GM13977 (cell line): ENCODE results near the gene RAB7B.

Experiments
- DNase-seq: peaks from one replicate; pipeline ENCODE4 v3.0.0; 2012; ENCODE audit warnings: low spot score
- in situ Hi-C: fragments of 300-500 bp; cut with MboI; formaldehyde crosslinking; loops from one replicate; pipeline ENCODE4 v1.12.0; 2022; ENCODE audit warnings: low sequenced_read_pairs, low pct_unique_long_range_greater_than_20kb, mixed read lengths, inconsistent platforms; ENCODE audit not compliant: unreplicated experiment
- TF ChIP-seq, protein P1 (sequence below): IDR thresholded peaks from 2 replicates; pipeline ENCODE4 v1.5.1; 2012; ENCODE audit warnings: mild to moderate bottlenecking, control low read depth; ENCODE audit not compliant: insufficient read depth; ENCODE audit errors: extremely low read depth, missing control alignments

Gene RAB7B

DNA sequence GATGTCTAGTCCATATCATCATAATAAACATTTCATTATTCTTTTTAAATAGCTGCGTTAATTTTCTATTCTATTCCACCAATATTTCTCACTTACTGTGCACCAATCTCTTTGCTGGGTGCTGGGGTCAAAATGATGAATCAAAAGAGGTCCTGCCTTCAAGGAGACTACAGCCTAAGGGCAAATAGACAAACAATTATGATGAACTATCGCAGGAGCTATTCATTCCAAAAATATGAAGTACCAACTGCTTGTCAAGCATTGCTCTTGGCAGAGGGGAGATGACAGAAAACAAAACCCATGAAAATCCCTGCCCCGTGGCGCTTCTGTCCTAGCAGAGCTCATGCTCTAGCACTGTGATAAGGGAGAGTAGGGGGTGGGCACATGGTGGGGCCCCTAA, 31.1 kb downstream of the RAB7B start:
- no peak for DNase-seq
- in situ Hi-C loops = no loop called here

DNA sequence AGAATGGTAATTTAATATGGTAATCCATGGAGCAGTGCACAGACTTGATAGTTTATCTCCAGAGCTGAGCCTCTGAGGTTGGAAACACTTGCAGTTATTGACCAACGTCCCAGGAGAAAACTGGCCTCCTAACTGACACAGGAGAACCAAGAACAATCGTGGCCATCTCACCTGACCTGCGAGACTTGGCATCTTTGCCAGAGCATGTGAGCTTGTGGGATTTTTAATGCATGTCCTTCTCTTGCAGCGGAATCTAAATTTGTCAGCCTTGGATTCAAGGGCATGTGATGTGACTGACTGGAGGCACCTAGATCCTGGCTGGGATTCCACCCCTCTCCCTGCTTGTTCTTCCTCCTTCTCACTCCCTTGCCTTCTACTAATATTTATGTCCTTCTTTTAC, 32.1 kb downstream of the RAB7B start:
- TF ChIP-seq, protein P1, sequence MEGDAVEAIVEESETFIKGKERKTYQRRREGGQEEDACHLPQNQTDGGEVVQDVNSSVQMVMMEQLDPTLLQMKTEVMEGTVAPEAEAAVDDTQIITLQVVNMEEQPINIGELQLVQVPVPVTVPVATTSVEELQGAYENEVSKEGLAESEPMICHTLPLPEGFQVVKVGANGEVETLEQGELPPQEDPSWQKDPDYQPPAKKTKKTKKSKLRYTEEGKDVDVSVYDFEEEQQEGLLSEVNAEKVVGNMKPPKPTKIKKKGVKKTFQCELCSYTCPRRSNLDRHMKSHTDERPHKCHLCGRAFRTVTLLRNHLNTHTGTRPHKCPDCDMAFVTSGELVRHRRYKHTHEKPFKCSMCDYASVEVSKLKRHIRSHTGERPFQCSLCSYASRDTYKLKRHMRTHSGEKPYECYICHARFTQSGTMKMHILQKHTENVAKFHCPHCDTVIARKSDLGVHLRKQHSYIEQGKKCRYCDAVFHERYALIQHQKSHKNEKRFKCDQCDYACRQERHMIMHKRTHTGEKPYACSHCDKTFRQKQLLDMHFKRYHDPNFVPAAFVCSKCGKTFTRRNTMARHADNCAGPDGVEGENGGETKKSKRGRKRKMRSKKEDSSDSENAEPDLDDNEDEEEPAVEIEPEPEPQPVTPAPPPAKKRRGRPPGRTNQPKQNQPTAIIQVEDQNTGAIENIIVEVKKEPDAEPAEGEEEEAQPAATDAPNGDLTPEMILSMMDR = no peak
- in situ Hi-C loops = no loop called here
- no peak for DNase-seq

More for the DNA sequence above, 31.1 kb downstream of the RAB7B start:
- TF ChIP-seq, protein P1 = no peak

DNA sequence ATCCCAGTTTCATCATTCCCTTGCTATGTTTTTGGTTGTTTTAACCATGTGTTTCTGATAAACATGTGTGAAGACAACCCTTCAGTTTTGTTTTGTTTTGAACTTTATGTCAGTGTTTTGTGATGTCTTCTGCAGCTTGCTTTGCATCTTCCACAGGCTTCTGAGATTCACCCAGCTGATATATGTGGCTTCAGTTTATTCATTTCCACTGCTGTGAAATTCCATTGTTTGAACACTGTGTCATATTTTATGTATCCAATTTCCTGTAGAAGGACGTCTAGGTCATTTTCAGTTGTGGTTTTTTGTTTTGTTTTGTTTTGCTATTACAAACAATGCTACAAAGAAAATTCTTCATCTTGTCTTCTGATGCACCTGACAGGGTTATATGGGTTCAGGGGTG, 32.7 kb downstream of the RAB7B start:
- TF ChIP-seq, protein P1 = no peak
- no peak for DNase-seq
- in situ Hi-C loops = no loop called here

DNA sequence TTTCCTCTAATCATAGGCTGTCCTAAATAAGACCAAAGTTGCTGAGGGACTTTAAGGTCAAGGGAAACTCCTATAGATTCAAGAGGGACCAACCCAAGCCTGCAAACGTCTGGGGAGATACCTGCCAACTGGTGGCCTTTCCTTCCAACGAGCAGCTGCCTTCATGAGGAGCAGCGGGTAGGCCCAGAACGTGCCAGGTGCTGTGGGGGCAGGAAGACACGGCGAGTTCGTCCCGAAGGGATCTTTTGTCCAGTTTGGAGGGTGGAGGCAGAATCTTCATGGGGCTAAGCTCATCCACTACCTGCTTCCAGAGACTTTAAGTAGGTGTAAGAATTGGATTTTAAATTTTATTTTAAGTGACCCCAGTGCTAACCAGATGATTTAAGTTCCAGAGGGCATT, 34.0 kb downstream of the RAB7B start:
- in situ Hi-C loops = no loop called here
- no peak for DNase-seq
- TF ChIP-seq, protein P1 = no peak

DNA sequence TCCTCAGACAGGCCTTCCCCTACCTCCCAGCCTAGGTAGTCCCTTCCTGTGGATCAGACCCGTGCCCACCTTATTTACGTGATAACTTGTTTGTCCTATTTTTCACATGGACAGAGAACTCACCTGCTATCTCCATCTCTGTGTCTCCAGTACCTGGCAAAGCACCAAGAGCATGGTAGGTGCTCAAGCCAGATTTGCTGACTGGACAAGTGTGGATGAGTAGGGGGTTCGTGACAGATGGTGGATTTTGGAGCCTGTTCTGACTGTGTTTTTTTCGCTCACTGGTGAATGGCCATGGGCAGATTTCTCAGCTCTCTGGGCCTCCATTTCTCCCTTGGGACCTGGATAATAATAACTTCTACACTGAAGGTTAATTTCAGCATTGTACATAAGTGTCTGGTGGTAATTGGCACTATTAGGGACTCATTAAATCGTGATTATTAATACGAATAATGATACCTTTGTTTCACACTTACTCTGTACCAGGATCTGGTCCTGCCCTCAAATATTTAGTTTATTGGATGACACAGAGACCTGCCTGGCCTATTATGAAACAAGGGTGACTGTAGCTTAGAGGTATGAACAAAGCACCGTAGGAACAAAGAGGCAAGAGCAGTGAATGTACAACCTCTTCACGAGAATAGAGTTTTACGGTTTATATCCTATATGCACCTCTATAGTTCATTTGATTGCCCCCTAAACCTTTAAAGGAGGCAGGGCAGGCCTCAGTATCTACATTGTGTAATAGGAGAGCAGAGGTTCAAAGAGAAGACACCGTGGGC, 35.5 kb downstream of the RAB7B start:
- in situ Hi-C loops = no loop called here
- TF ChIP-seq, protein P1 = no peak
- DNase-seq = no peak

DNA sequence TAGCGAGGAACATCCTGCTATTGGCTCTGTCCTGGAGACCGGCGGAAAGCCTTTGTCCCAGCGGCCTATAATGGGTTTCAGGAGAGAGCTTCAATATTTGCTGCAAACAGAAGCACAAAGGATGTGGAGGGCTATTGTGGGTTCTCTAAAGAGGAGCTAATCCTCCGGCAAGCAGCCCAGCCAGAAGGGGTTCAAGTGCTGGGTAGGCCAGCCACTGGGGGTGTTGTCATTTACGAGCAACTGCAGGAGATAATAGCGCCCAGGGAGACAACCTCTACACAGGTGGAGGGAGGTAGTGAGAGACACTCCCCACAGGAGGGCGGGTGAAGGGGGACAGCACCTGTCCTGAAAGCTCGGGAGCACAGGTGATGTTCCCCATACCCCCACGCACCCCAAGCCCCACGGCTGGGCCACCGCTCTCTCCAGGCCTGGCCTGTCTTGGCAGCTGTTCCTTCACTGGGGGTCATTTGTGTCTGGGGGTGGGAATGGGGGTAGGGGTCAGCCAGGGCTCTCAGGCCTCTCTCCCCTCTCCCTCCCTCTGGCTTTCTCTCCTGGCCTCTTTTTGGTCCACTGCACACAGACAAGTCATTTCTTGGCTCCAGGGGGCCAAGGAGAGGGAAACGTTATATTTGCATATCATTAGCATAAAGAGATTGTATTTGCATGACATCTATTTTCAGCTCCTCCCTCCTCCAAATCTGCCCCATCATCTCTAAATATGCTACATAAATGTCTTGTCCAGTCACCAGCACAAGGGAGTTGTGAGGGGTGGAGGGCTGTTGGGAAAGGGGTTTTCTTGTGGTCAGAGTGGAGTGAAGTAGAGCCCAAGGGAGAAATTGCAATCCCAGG, 37.9 kb downstream of the RAB7B start:
- in situ Hi-C loops = no loop called here
- TF ChIP-seq, protein P1 = no peak
- DNase-seq = no peak
